Coronary artery (tissue), 2 donors: ENCODE data around the gene PRKCZ.

Experiments
- DNase-seq: peaks from one replicate; pipeline ENCODE4 v3.0.0-alpha.2; 2017; ENCODE audit warnings: low spot score
- H3K27ac ChIP-seq, 2 donors: fragments of 200-600 bp; sonication (generic); one replicate each; pipeline ENCODE4 v1.5.1; 2016 to 2019
- H3K4me3 ChIP-seq: fragments of 200-600 bp; sonication (generic); 2 replicates; pipeline ENCODE4 v1.5.1; 2016; ENCODE audit warnings: mild to moderate bottlenecking, moderate library complexity
- TF ChIP-seq, protein P1 (sequence below): fragments of 200-600 bp; sonication (generic); IDR thresholded peaks from one replicate; pipeline ENCODE4 v1.5.1; 2019; ENCODE audit warnings: antibody characterized with exemption

Gene PRKCZ

GRCh38 chr1:2125350-2126211 is 75.4 kb downstream of the PRKCZ start:
- TF ChIP-seq, protein P1, sequence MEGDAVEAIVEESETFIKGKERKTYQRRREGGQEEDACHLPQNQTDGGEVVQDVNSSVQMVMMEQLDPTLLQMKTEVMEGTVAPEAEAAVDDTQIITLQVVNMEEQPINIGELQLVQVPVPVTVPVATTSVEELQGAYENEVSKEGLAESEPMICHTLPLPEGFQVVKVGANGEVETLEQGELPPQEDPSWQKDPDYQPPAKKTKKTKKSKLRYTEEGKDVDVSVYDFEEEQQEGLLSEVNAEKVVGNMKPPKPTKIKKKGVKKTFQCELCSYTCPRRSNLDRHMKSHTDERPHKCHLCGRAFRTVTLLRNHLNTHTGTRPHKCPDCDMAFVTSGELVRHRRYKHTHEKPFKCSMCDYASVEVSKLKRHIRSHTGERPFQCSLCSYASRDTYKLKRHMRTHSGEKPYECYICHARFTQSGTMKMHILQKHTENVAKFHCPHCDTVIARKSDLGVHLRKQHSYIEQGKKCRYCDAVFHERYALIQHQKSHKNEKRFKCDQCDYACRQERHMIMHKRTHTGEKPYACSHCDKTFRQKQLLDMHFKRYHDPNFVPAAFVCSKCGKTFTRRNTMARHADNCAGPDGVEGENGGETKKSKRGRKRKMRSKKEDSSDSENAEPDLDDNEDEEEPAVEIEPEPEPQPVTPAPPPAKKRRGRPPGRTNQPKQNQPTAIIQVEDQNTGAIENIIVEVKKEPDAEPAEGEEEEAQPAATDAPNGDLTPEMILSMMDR, result no peak
- Histone ChIP-seq H3K4me3 (no peak overlapping the region), H3K27ac (peak overlapping the region in 1 of 2 donors; percentile 46)
- no peak for DNase-seq

DNA sequence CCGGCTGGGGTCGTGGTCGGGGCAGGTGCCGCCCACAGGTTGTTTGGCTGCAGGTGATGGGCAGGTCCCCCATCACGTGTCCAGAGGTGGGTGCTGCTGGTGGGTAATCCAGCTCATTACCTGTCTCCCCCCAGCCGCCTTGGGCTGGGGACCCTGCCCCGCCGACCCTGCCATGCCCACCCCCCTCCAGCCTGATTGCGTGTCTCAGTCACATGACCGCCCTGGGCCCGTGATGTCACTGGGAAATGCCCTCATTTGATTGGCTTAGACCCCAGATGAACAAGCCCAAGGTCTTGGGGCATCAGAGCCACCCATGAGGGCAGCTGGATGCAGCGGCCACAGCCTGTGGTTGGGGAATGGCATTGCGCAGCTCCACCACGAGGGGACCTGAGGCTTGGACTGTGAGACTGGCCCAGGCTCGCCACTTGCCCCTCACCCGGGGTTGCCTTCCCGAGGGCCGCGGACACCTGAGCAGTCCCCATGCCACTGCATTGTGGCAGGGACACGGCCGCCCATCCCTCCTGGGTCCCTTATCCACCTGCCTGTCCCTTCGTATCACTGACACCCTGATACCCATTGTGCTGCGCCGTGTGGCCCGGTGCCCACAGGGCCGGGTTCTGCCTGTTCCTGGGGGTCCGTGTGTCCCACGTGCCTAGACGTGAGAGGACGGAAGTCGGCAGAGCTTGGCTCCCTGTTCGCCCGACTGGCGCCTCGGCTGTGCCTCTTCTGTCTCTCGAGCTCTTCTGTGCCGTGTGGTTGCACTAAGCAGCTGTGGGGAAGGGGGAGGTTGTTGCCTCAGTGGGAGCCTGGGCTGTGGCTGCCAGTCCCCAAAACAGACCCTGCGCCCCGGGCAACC is 76.3 kb downstream of the PRKCZ start:
- H3K4me3 ChIP-seq, result peak overlapping the region; percentile 49
- no peak for DNase-seq
- TF ChIP-seq, protein P1, result no peak
- H3K27ac ChIP-seq, result no peak overlapping the region

- no peak for DNase-seq
- peak overlapping the region; percentile 49 for H3K4me3 ChIP-seq
- no peak overlapping the region for H3K27ac ChIP-seq
- TF ChIP-seq, protein P1, result no peak
These were observed 77.3 kb downstream of the PRKCZ start for GRCh38 chr1:2127187-2128145.

GRCh38 chr1:2128189-2128901 is 78.1 kb downstream of the PRKCZ start:
- DNase-seq, result no peak
- TF ChIP-seq, protein P1, result no peak
- Histone ChIP-seq H3K4me3 (no peak overlapping the region), H3K27ac (no peak overlapping the region)

- H3K27ac ChIP-seq, result no peak overlapping the region
- DNase-seq, result no peak
- TF ChIP-seq, protein P1, result no peak
- H3K4me3 ChIP-seq, result no peak overlapping the region
These were observed 79.2 kb downstream of the PRKCZ start for GRCh38 chr1:2129256-2129943.

- DNase-seq, result no peak
- Histone ChIP-seq H3K27ac (no peak overlapping the region), H3K4me3 (no peak overlapping the region)
- TF ChIP-seq, protein P1, result no peak
These were observed 79.9 kb downstream of the PRKCZ start for GRCh38 chr1:2130156-2130555.
